GM18951 (cell line): ENCODE results near the gene MSRB3.

Experiments
- POLR2A ChIP-seq: IDR thresholded peaks from 4 replicates; pipeline ENCODE4 v1.6.1; 2011; ENCODE audit warnings: mild to moderate bottlenecking; ENCODE audit not compliant: insufficient read length, insufficient read depth; ENCODE audit errors: extremely low read depth
- in situ Hi-C: fragments of 300-500 bp; cut with MboI; formaldehyde crosslinking; loops from one replicate; pipeline ENCODE4 v1.12.0; 2022; ENCODE audit warnings: low sequenced_read_pairs, mixed read lengths, inconsistent platforms; ENCODE audit not compliant: unreplicated experiment

Gene MSRB3

DNA sequence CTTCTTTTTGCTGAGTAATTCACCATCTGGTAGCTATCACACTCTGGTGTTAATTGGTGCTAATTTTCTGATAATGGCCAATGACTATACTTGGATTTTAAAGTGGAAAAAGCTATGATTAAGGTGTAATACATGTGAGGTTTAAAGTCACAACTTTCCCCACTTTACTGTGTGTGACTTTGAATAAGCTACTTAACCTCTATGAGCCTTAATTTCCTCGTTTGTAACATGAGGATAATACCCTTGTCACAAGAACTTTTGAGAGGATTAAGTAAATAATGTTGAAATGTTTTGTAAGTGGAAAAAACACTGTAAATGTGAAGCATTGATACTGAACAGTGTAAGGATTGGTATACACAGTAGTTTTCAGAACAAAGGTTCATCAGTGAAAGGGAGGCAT is 65.3 kb downstream of the MSRB3 start:
- in situ Hi-C loops, result no loop called here

DNA sequence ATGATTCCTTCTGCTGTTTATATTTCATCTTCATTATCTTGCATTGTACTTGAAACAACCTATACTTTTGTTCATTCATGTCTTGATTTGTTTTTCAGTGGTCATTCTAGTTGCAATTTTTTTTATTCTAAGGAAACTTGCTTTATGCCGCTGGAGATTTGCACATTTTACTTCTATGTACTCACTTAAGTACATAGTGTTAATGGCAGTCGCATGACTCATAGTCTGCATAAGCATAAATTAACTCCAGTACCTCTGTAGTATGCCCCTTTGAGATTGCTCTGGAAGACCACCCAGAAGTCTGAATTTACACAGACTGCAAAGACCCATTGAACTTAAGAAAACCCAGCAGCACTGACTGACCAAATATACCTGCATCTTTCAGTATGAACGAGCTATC is 77.0 kb downstream of the MSRB3 start:
- no peak for TF ChIP-seq POLR2A
- in situ Hi-C loops, result no loop called here

More for the DNA sequence above, 65.3 kb downstream of the MSRB3 start:
- TF ChIP-seq POLR2A, result no peak

GRCh38 chr12:65362234-65363031 is 84.0 kb downstream of the MSRB3 start:
- TF ChIP-seq POLR2A, result no peak
- in situ Hi-C loops, result no loop called here

DNA sequence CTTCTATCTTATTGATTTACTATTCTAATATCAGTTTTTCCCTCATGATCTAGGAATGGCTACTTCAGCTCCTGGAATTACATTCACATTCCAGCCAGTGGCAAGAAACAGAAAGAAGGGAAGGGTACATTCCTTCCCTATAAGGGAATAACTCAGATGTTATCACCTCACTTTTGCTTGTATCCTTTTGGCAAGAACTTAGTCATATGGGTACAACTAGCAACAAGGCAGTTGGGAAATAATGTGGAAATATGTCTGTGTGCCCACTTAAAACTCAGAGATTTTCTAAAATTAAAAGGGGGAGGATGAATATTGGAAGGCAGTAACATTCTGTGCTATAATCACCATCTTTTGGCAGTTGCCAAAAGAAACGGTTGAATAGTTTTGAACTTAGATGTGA is 85.6 kb downstream of the MSRB3 start:
- TF ChIP-seq POLR2A, result no peak
- in situ Hi-C loops, result no loop called here

GRCh38 chr12:65367396-65367795 is 88.9 kb downstream of the MSRB3 start:
- no peak for TF ChIP-seq POLR2A
- in situ Hi-C loops, result no loop called here

- in situ Hi-C loops, result no loop called here
- TF ChIP-seq POLR2A, result no peak
These were observed 89.6 kb downstream of the MSRB3 start for GRCh38 chr12:65368055-65368454.

- in situ Hi-C loops, result no loop called here
These were observed 94.1 kb downstream of the MSRB3 start for GRCh38 chr12:65372574-65372973.

GRCh38 chr12:65384240-65384639 is 105.8 kb downstream of the MSRB3 start:
- in situ Hi-C loops, result no loop called here
- no peak for TF ChIP-seq POLR2A

More at GRCh38 chr12:65372574-65372973, 94.1 kb downstream of the MSRB3 start:
- no peak for TF ChIP-seq POLR2A

GRCh38 chr12:65387396-65387795 is 108.9 kb downstream of the MSRB3 start:
- no peak for TF ChIP-seq POLR2A
- in situ Hi-C loops, result no loop called here

DNA sequence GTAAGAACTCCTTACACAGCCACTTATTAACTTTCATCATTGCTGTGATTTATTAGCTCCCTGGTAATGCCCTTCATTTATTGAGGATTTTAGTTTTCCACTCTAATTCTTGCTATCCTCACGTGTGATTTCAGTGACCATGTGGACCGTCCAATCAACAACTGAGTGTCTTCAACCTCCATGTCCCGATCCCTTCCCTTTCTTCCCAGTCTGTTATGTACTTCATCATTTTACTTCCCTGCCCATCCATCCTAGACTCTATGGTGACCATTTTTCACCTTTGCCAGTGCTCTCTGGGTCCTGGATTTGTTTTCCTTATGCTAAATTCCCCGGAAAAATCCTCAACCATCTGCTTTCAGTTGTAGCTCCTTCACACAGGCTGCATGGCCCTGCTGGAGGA is 111.0 kb downstream of the MSRB3 start:
- in situ Hi-C loops, result no loop called here
- no peak for TF ChIP-seq POLR2A

DNA sequence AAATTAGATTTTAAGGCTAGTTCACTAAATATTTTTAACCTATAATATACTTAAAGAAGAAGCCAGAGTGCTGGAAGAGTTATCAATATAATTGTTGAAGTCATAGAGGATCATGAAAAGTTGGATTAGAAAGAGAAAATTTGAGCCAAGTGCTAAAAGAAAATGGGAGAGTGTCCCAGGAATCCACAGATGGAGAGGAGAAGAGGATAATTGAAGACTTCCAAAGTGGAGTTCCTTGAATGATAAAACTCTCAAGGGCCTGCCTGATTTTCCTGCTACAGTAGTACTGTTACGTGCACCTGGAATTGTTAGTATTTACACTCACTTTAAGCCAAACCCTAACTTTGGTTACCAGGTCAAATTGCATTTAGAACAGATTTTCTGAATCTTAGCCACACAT is 113.2 kb downstream of the MSRB3 start:
- in situ Hi-C loops, result no loop called here
- TF ChIP-seq POLR2A, result no peak

DNA sequence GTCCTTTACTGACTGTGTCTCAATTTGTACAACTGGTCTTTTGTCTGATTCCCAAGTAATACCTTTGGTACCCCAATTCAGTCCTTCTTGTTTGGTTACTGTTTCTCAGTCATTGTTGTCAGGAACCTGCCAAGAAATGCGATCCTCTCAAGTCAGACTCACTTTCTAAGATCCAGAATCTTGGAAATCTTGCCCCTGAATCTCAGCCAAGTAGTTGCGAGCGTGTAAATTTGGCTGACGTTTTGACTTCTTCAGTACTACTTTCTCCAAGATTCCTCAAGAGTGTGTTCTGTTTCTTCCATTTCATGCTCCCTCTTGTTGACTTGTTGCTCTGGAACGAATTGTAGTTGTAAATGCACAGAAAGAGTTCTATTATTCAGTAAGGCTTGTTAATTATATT is 114.0 kb downstream of the MSRB3 start:
- in situ Hi-C loops, result no loop called here
- TF ChIP-seq POLR2A, result no peak

GRCh38 chr12:65403188-65403587 is 124.7 kb downstream of the MSRB3 start:
- in situ Hi-C loops, result no loop called here

GRCh38 chr12:65407388-65408149 is 129.1 kb downstream of the MSRB3 start:
- in situ Hi-C loops, result no loop called here
- no peak for TF ChIP-seq POLR2A

More at GRCh38 chr12:65403188-65403587, 124.7 kb downstream of the MSRB3 start:
- TF ChIP-seq POLR2A, result no peak
